DOHH2 (cell line): ENCODE measurements around the gene ARID1A.

Experiments
- H3F3A ChIP-seq: fragments of 200-600 bp; sonication (generic), shearing (Covaris generic); 2 replicates; pipeline ENCODE4 v1.6.0; 2016; ENCODE audit warnings: antibody characterized with exemption, mild to moderate bottlenecking; ENCODE audit not compliant: control insufficient read depth, insufficient read depth
- H3K27ac ChIP-seq: fragments of 200-600 bp; sonication (generic); 2 replicates; pipeline ENCODE4 v1.5.1; 2014; ENCODE audit warnings: low read depth, mild to moderate bottlenecking, low read length, moderate library complexity
- H3K27me3 ChIP-seq: fragments of 200-600 bp; sonication (generic); 2 replicates; pipeline ENCODE4 v1.6.1; 2014; ENCODE audit warnings: mild to moderate bottlenecking, low read length, mixed read lengths; ENCODE audit not compliant: control insufficient read depth
- H3K36me3 ChIP-seq: fragments of 200-600 bp; sonication (generic); 2 replicates; pipeline ENCODE4 v1.6.1; 2014; ENCODE audit warnings: mild to moderate bottlenecking, low read length, moderate library complexity, mixed read lengths; ENCODE audit not compliant: control insufficient read depth
- H3K4me1 ChIP-seq: fragments of 200-600 bp; sonication (generic); 2 replicates; pipeline ENCODE4 v1.6.1; 2014; ENCODE audit warnings: mild to moderate bottlenecking, low read length, mixed read lengths; ENCODE audit not compliant: control insufficient read depth
- H3K4me2 ChIP-seq: fragments of 200-600 bp; sonication (generic); 2 replicates; pipeline ENCODE4 v1.6.0; 2014; ENCODE audit warnings: mild to moderate bottlenecking, low read length, moderate library complexity
- H3K4me3 ChIP-seq: fragments of 200-600 bp; sonication (generic); 2 replicates; pipeline ENCODE4 v1.5.1; 2014; ENCODE audit warnings: mild to moderate bottlenecking, low read length, mixed read lengths
- H3K79me2 ChIP-seq: fragments of 200-600 bp; sonication (generic); 2 replicates; pipeline ENCODE4 v1.6.1; 2014; ENCODE audit warnings: mild to moderate bottlenecking, low read length, mixed read lengths; ENCODE audit not compliant: control insufficient read depth
- H3K9me2 ChIP-seq: fragments of 200-600 bp; sonication (generic); replicated peaks from 2 replicates; pipeline ENCODE4 v1.6.1; 2014; ENCODE audit warnings: mild to moderate bottlenecking, low read length, mixed read lengths; ENCODE audit not compliant: control insufficient read depth
- H3K9me3 ChIP-seq: fragments of 200-600 bp; sonication (generic); 2 replicates; pipeline ENCODE4 v1.6.1; 2014; ENCODE audit warnings: antibody characterized with exemption, low read length, mixed read lengths; ENCODE audit not compliant: control insufficient read depth, insufficient read depth
- H4K20me1 ChIP-seq: fragments of 200-600 bp; sonication (generic); 2 replicates; pipeline ENCODE4 v1.6.0; 2014; ENCODE audit warnings: low read depth, mild to moderate bottlenecking, antibody characterized with exemption, low read length, moderate library complexity; ENCODE audit not compliant: control insufficient read depth, insufficient read depth
- CTCF ChIP-seq: fragments of 200-600 bp; sonication (generic); IDR thresholded peaks from one replicate; pipeline ENCODE4 v1.5.1; 2014; ENCODE audit warnings: antibody characterized with exemption, mild to moderate bottlenecking, low read depth, low read length; ENCODE audit not compliant: poor library complexity, severe bottlenecking
- EZH2phosphoT487 ChIP-seq: fragments of 200-600 bp; sonication (generic); IDR thresholded peaks from 2 replicates; pipeline ENCODE4 v1.6.1; 2017; ENCODE audit warnings: borderline replicate concordance, mild to moderate bottlenecking, antibody characterized with exemption, low read length, moderate library complexity, mixed read lengths

ARID1A gene

GRCh38 chr1:26754086-26754874, 58.5 kb downstream of the ARID1A start:
- Histone ChIP-seq H3K9me3 (no peaks in the 10 kb centered on the region), H3K79me2 (peaks cover 86% of the 10 kb centered on the region), H4K20me1 (no peaks in the 10 kb centered on the region), H3K4me1 (no peaks in the 10 kb centered on the region), H3K9me2 (no peaks in the 10 kb centered on the region), H3K4me2 (no peak overlapping the region), H3K36me3 (peaks cover 88% of the 10 kb centered on the region), H3K27ac (no peak overlapping the region), H3F3A (no peaks in the 10 kb centered on the region), H3K4me3 (no peak overlapping the region), H3K27me3 (no peaks in the 10 kb centered on the region)
- TF ChIP-seq CTCF (no peak), EZH2phosphoT487 (no peak)

- no peaks in the 10 kb centered on the region for H3K4me1 ChIP-seq
- H3K9me3 ChIP-seq: no peaks in the 10 kb centered on the region
- peaks cover 88% of the 10 kb centered on the region for H3K36me3 ChIP-seq
- no peaks in the 10 kb centered on the region for H4K20me1 ChIP-seq
- peaks cover 55% of the 10 kb centered on the region for H3K79me2 ChIP-seq
- H3K27ac ChIP-seq: no peak overlapping the region
- no peak overlapping the region for H3K4me3 ChIP-seq
- H3F3A ChIP-seq: no peaks in the 10 kb centered on the region
- TF ChIP-seq CTCF (no peak), EZH2phosphoT487 (no peak)
- no peaks in the 10 kb centered on the region for H3K27me3 ChIP-seq
- H3K9me2 ChIP-seq: no peaks in the 10 kb centered on the region
- H3K4me2 ChIP-seq: no peak overlapping the region
Observed at GRCh38 chr1:26758358-26758757, 62.5 kb downstream of the ARID1A start.

- Histone ChIP-seq H3K27ac (no peak overlapping the region), H3F3A (no peaks in the 10 kb centered on the region), H3K4me2 (no peak overlapping the region), H3K79me2 (peaks cover 44% of the 10 kb centered on the region), H3K9me2 (no peaks in the 10 kb centered on the region), H4K20me1 (no peaks in the 10 kb centered on the region), H3K27me3 (no peaks in the 10 kb centered on the region), H3K4me3 (no peak overlapping the region), H3K36me3 (peaks cover 85% of the 10 kb centered on the region), H3K9me3 (no peaks in the 10 kb centered on the region), H3K4me1 (no peaks in the 10 kb centered on the region)
- TF ChIP-seq EZH2phosphoT487: no peak
- no peak for TF ChIP-seq CTCF
Observed at GRCh38 chr1:26759531-26759930, 63.7 kb downstream of the ARID1A start.
